PFSK-1 (cell line): ENCODE data around the gene MYCBP2.

ENCODE experiments used
- POLR2AphosphoS5 ChIP-seq: IDR thresholded peaks from 2 replicates; pipeline ENCODE4 v1.6.1; 2012; ENCODE audit warnings: low read depth, mild to moderate bottlenecking, control low read depth, low read length, moderate library complexity
- TF ChIP-seq, protein P1 (sequence below), 2 experiments: IDR thresholded peaks; 2 replicates each; pipeline versions ENCODE4 v1.6.1 to v1.8.0; 2011 to 2012; ENCODE audit warnings: low read depth in 2 of 2, low read length in 2 of 2, control low read depth in 1 of 2, inconsistent platforms in 1 of 2, mild to moderate bottlenecking in 1 of 2, moderate library complexity in 1 of 2; ENCODE audit not compliant: insufficient read depth in 1 of 2

DNA sequence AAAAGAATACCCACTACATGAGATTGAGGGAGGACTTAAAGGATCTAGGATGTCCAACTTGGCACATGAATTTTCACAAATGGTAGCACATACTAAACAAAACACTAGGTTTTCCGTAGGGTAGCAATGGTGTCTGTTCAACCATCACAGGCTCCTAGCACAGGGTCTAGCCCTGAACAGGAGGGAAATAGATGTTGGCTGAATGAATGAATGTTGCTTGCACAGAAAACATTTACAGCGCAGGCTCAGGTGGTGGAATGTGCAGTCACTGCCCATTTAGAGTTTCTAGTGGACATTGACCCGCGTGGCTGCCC lies 1.9 kb upstream of the MYCBP2 start:
- TF ChIP-seq POLR2AphosphoS5 = no peak
- TF ChIP-seq, protein P1, sequence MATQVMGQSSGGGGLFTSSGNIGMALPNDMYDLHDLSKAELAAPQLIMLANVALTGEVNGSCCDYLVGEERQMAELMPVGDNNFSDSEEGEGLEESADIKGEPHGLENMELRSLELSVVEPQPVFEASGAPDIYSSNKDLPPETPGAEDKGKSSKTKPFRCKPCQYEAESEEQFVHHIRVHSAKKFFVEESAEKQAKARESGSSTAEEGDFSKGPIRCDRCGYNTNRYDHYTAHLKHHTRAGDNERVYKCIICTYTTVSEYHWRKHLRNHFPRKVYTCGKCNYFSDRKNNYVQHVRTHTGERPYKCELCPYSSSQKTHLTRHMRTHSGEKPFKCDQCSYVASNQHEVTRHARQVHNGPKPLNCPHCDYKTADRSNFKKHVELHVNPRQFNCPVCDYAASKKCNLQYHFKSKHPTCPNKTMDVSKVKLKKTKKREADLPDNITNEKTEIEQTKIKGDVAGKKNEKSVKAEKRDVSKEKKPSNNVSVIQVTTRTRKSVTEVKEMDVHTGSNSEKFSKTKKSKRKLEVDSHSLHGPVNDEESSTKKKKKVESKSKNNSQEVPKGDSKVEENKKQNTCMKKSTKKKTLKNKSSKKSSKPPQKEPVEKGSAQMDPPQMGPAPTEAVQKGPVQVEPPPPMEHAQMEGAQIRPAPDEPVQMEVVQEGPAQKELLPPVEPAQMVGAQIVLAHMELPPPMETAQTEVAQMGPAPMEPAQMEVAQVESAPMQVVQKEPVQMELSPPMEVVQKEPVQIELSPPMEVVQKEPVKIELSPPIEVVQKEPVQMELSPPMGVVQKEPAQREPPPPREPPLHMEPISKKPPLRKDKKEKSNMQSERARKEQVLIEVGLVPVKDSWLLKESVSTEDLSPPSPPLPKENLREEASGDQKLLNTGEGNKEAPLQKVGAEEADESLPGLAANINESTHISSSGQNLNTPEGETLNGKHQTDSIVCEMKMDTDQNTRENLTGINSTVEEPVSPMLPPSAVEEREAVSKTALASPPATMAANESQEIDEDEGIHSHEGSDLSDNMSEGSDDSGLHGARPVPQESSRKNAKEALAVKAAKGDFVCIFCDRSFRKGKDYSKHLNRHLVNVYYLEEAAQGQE (IDR thresholded peaks at IDR 0.05; ENCODE audit: insufficient read depth in 1 of 2, low read depth in 2 of 2, low read length in 2 of 2) = no peak
